Neural progenitor cell (in vitro differentiated cells): ENCODE data around the gene CLEC9A. TPM values are rescaled to one million over a fixed set of nuclear protein-coding genes. Genes with fewer than 3 reads are reported as not detected.

Experiments
- DNase-seq: peaks from one replicate; pipeline ENCODE4 v3.0.0-alpha.2; 2016; ENCODE audit warnings: low spot score
- H2AFZ ChIP-seq: fragments of 200-600 bp; sonication (generic); replicated peaks from 2 replicates; pipeline ENCODE4 v1.6.1; 2016; ENCODE audit warnings: antibody characterized with exemption
- H3F3A ChIP-seq: fragments of 200-600 bp; sonication (generic); 2 replicates; pipeline ENCODE4 v1.6.1; 2016; ENCODE audit warnings: antibody characterized with exemption, low read depth
- H3K27ac ChIP-seq: fragments of 200-600 bp; sonication (generic); 2 replicates; pipeline ENCODE4 v1.5.1; 2016; ENCODE audit warnings: mild to moderate bottlenecking
- H3K27me3 ChIP-seq: fragments of 200-600 bp; sonication (generic); 2 replicates; pipeline ENCODE4 v1.6.1; 2016; ENCODE audit warnings: mild to moderate bottlenecking, moderate library complexity
- H3K36me3 ChIP-seq: fragments of 200-600 bp; sonication (generic); 2 replicates; pipeline ENCODE4 v1.5.1; 2016
- H3K4me1 ChIP-seq: fragments of 200-600 bp; sonication (generic); 2 replicates; pipeline ENCODE4 v1.6.1; 2016; ENCODE audit warnings: mixed run types
- H3K4me2 ChIP-seq: fragments of 200-600 bp; sonication (generic); 2 replicates; pipeline ENCODE4 v1.6.1; 2016
- H3K4me3 ChIP-seq: fragments of 200-600 bp; sonication (generic); 2 replicates; pipeline ENCODE4 v1.5.1; 2016
- H3K79me2 ChIP-seq: fragments of 200-600 bp; sonication (generic); 2 replicates; pipeline ENCODE4 v1.6.1; 2016; ENCODE audit warnings: low read depth
- H3K9ac ChIP-seq: fragments of 200-600 bp; sonication (generic); 2 replicates; pipeline ENCODE4 v1.6.1; 2016
- H3K9me3 ChIP-seq: fragments of 200-600 bp; sonication (generic); 2 replicates; pipeline ENCODE4 v1.5.1; 2016; ENCODE audit warnings: low read depth
- H4K20me1 ChIP-seq: fragments of 200-600 bp; sonication (generic); 2 replicates; pipeline ENCODE4 v1.6.1; 2016; ENCODE audit warnings: low read depth
- H3K27ac Mint-ChIP-seq: 3 replicates; pipeline ENCODE4 v1.8.0; 2021; ENCODE audit warnings: mixed read lengths
- H3K27me3 Mint-ChIP-seq: 2 replicates; pipeline ENCODE4 v1.8.0; 2022; ENCODE audit warnings: low read depth, mild to moderate bottlenecking, inconsistent platforms, moderate library complexity, mixed read lengths; ENCODE audit not compliant: insufficient read depth
- H3K36me3 Mint-ChIP-seq: 3 replicates; pipeline ENCODE4 v1.8.0; 2021; ENCODE audit warnings: mixed read lengths
- H3K4me1 Mint-ChIP-seq: 3 replicates; pipeline ENCODE4 v1.8.0; 2021; ENCODE audit warnings: mixed read lengths
- H3K4me3 Mint-ChIP-seq: 3 replicates; pipeline ENCODE4 v1.8.0; 2021; ENCODE audit warnings: mild to moderate bottlenecking, moderate library complexity, mixed read lengths
- H3K9me3 Mint-ChIP-seq: 3 replicates; pipeline ENCODE4 v1.8.0; 2020; ENCODE audit warnings: mixed read lengths
- CTCF ChIP-seq: fragments of 200-600 bp; sonication (generic); IDR thresholded peaks from 2 replicates; pipeline ENCODE4 v1.5.1; 2017; ENCODE audit warnings: antibody characterized with exemption, mild to moderate bottlenecking
- EZH2 ChIP-seq: fragments of 200-600 bp; sonication (generic); IDR thresholded peaks from 2 replicates; pipeline ENCODE4 v1.6.1; 2017; ENCODE audit warnings: antibody characterized with exemption, mild to moderate bottlenecking, moderate library complexity
- EZH2phosphoT487 ChIP-seq: fragments of 200-600 bp; sonication (generic); IDR thresholded peaks from 2 replicates; pipeline ENCODE4 v1.6.1; 2017; ENCODE audit warnings: antibody characterized with exemption
- total RNA-seq: library from RNA; depleted of rRNA; stranded (reverse); fragments of >200 nt; gene quantifications from 2 replicates; pipeline ENCODE4 v1.2.3, GENCODE V29; 2015; ENCODE audit warnings: low replicate concordance

CLEC9A gene
- total RNA-seq, 1 donor from 2014 or later: not detected

GRCh38 chr12:10033783-10034545 is 3.5 kb downstream of the CLEC9A start:
- no peak for DNase-seq

GRCh38 chr12:10042167-10042566 is 11.7 kb downstream of the CLEC9A start:
- DNase-seq: no peak
- H3K36me3 Mint-ChIP-seq: no peaks in the 10 kb centered on the region
- H4K20me1 ChIP-seq: no peaks in the 10 kb centered on the region

More at GRCh38 chr12:10033783-10034545, 3.5 kb downstream of the CLEC9A start:
- Mint-ChIP-seq H3K27me3 (no peaks in the 10 kb centered on the region), H3K27ac (no peak overlapping the region), H3K9me3 (no peaks in the 10 kb centered on the region), H3K36me3 (no peaks in the 10 kb centered on the region), H3K4me1 (no peaks in the 10 kb centered on the region), H3K4me3 (no peak overlapping the region)
- Histone ChIP-seq H3K4me3 (no peak overlapping the region), H2AFZ (peak overlapping the region; percentile 12), H3K27me3 (no peaks in the 10 kb centered on the region), H3K36me3 (no peaks in the 10 kb centered on the region), H3K9me3 (no peaks in the 10 kb centered on the region), H4K20me1 (no peaks in the 10 kb centered on the region), H3K4me1 (no peaks in the 10 kb centered on the region), H3K79me2 (no peaks in the 10 kb centered on the region), H3K27ac (no peak overlapping the region), H3F3A (no peaks in the 10 kb centered on the region), H3K9ac (no peak overlapping the region), H3K4me2 (no peak overlapping the region)
- TF ChIP-seq EZH2 (no peak), CTCF (peak; percentile 54)

GRCh38 chr12:10048526-10048925 is 18.0 kb downstream of the CLEC9A start:
- peaks cover 4% of the 10 kb centered on the region for H3K9me3 ChIP-seq
- no peak overlapping the region for H3K4me2 ChIP-seq
- TF ChIP-seq EZH2 (no peak), CTCF (no peak), EZH2phosphoT487 (no peak)
- H3F3A ChIP-seq: no peaks in the 10 kb centered on the region
- H3K36me3 ChIP-seq: no peaks in the 10 kb centered on the region
- H4K20me1 ChIP-seq: no peaks in the 10 kb centered on the region
- H3K9me3 Mint-ChIP-seq: peaks cover 4% of the 10 kb centered on the region
- no peak overlapping the region for H2AFZ ChIP-seq
- no peaks in the 10 kb centered on the region for H3K36me3 Mint-ChIP-seq
- H3K9ac ChIP-seq: no peak overlapping the region
- no peak overlapping the region for H3K4me3 Mint-ChIP-seq
- H3K4me3 ChIP-seq: no peak overlapping the region
- no peaks in the 10 kb centered on the region for H3K4me1 ChIP-seq
- no peak for DNase-seq
- no peaks in the 10 kb centered on the region for H3K27me3 ChIP-seq
- H3K27me3 Mint-ChIP-seq: no peaks in the 10 kb centered on the region
- H3K4me1 Mint-ChIP-seq: no peaks in the 10 kb centered on the region
- H3K27ac Mint-ChIP-seq: no peak overlapping the region
- no peak overlapping the region for H3K27ac ChIP-seq
- H3K79me2 ChIP-seq: no peaks in the 10 kb centered on the region

More at GRCh38 chr12:10042167-10042566, 11.7 kb downstream of the CLEC9A start:
- Histone ChIP-seq H2AFZ (no peak overlapping the region), H3K4me2 (no peak overlapping the region), H3K4me1 (no peaks in the 10 kb centered on the region), H3F3A (no peaks in the 10 kb centered on the region), H3K9me3 (no peaks in the 10 kb centered on the region), H3K4me3 (no peak overlapping the region), H3K9ac (no peak overlapping the region), H3K27me3 (no peaks in the 10 kb centered on the region), H3K27ac (no peak overlapping the region), H3K36me3 (no peaks in the 10 kb centered on the region), H3K79me2 (no peaks in the 10 kb centered on the region)
- H3K9me3 Mint-ChIP-seq: no peaks in the 10 kb centered on the region
- H3K4me3 Mint-ChIP-seq: no peak overlapping the region
- H3K4me1 Mint-ChIP-seq: no peaks in the 10 kb centered on the region
- H3K27ac Mint-ChIP-seq: no peak overlapping the region
- TF ChIP-seq EZH2phosphoT487 (no peak), CTCF (no peak), EZH2 (no peak)
- no peaks in the 10 kb centered on the region for H3K27me3 Mint-ChIP-seq
